HepG2 (cell line): ENCODE measurements around the gene CFAP70. TPM values are rescaled to one million over a fixed set of nuclear protein-coding genes. Genes with fewer than 3 reads are reported as not detected.

Source experiments
- ATF6 ChIP-seq: sonication (generic); formaldehyde crosslinking; conservative IDR thresholded peaks from 2 replicates; pipeline ENCODE4 v1.4.0; 2020; ENCODE audit warnings: missing genetic modification reagents
- CSRNP2 ChIP-seq: sonication (generic); formaldehyde crosslinking; conservative IDR thresholded peaks from 2 replicates; pipeline ENCODE4 v1.8.0; 2022; ENCODE audit warnings: low read depth, missing genetic modification reagents
- ELF1 ChIP-seq: sonication (generic); formaldehyde crosslinking; IDR thresholded peaks from 2 replicates; pipeline ENCODE4 v1.4.0; 2020; ENCODE audit warnings: missing genetic modification reagents
- FOXA1 ChIP-seq, 2 experiments: fragments of 450-650 bp in 1 of 2; sonication (generic) in 1 of 2; formaldehyde crosslinking in 1 of 2; IDR thresholded peaks; 2 replicates each; pipeline versions ENCODE4 v1.4.0 to v1.6.1; 2016 to 2020; ENCODE audit warnings: missing genetic modification reagents in 1 of 2
- HINFP ChIP-seq: sonication (generic); formaldehyde crosslinking; IDR thresholded peaks from 2 replicates; pipeline ENCODE4 v1.4.0; 2020; ENCODE audit warnings: low read depth, mild to moderate bottlenecking, missing genetic modification reagents
- HNF4A ChIP-seq: sonication (generic); formaldehyde crosslinking; IDR thresholded peaks from 2 replicates; pipeline ENCODE4 v1.4.0; 2020; ENCODE audit warnings: missing genetic modification reagents
- NFKBIZ ChIP-seq: IDR thresholded peaks from 2 replicates; pipeline ENCODE4 v1.6.1; 2018; ENCODE audit warnings: missing genetic modification reagents, missing compliant biosample characterization
- POLR2A ChIP-seq, 2 experiments: IDR thresholded peaks; 2 replicates each; pipeline ENCODE4 v1.6.1; 2011; ENCODE audit warnings: low read depth in 2 of 2, low read length in 2 of 2, mild to moderate bottlenecking in 1 of 2, moderate library complexity in 1 of 2; ENCODE audit not compliant: insufficient read depth in 1 of 2
- RXRA ChIP-seq: sonication (generic); formaldehyde crosslinking; IDR thresholded peaks from 2 replicates; pipeline ENCODE4 v1.5.1; 2020; ENCODE audit warnings: missing genetic modification reagents
- SIN3B ChIP-seq: fragments of 150-350 bp; IDR thresholded peaks from 2 replicates; pipeline ENCODE4 v1.6.1; 2014; ENCODE audit warnings: low read length
- SPEN ChIP-seq: sonication (generic); formaldehyde crosslinking; IDR thresholded peaks from 2 replicates; pipeline ENCODE4 v1.5.1; 2020; ENCODE audit warnings: low read depth, mild to moderate bottlenecking, missing genetic modification reagents
- SRF ChIP-seq: IDR thresholded peaks from 2 replicates; pipeline ENCODE4 v1.6.1; 2011; ENCODE audit warnings: mild to moderate bottlenecking, low read depth, low read length, moderate library complexity
- YEATS2 ChIP-seq: sonication (generic); formaldehyde crosslinking; IDR thresholded peaks from 2 replicates; pipeline ENCODE4 v1.4.0; 2020; ENCODE audit warnings: missing genetic modification reagents, borderline replicate concordance
- ZNF121 ChIP-seq: sonication (generic); formaldehyde crosslinking; IDR thresholded peaks from 2 replicates; pipeline ENCODE4 v1.5.0; 2020; ENCODE audit warnings: mild to moderate bottlenecking, missing genetic modification reagents
- ZNF253 ChIP-seq: sonication (generic); formaldehyde crosslinking; IDR thresholded peaks from 2 replicates; pipeline ENCODE4 v1.8.0; 2022; ENCODE audit warnings: mild to moderate bottlenecking, missing genetic modification reagents, borderline replicate concordance
- ZNF335 ChIP-seq: sonication (generic); formaldehyde crosslinking; IDR thresholded peaks from 2 replicates; pipeline ENCODE4 v1.4.0; 2020; ENCODE audit warnings: missing genetic modification reagents
- ZNF607 ChIP-seq: sonication (generic); formaldehyde crosslinking; IDR thresholded peaks from 2 replicates; pipeline ENCODE4 v1.5.1; 2020; ENCODE audit warnings: missing genetic modification reagents, mild to moderate bottlenecking, borderline replicate concordance
- ZSCAN12 ChIP-seq: sonication (generic); formaldehyde crosslinking; IDR thresholded peaks from 2 replicates; pipeline ENCODE4 v1.9.0; 2021; ENCODE audit warnings: mild to moderate bottlenecking, missing genetic modification reagents
- polyA plus RNA-seq, 8 experiments: library from polyadenylated mRNA; depleted of rRNA in 3 of 8; stranded (reverse) in 7 of 8; unstranded in 1 of 8; fragments of >200 nt; fragmentation: Illumina TruSeq in 4 of 8; extraction: Trizol in 4 of 8; gene quantifications; 2 replicates each; pipeline versions ENCODE4 v1.2.1 to v1.2.3, GENCODE V29; 2011 to 2016; ENCODE audit warnings: low read depth in 4 of 8, missing spikeins in 1 of 8, mixed read lengths in 1 of 8; ENCODE audit not compliant: insufficient read depth in 1 of 8
- total RNA-seq, 5 experiments: library from RNA; depleted of rRNA; stranded (reverse); fragments of >200 nt; fragmentation: Illumina TruSeq; extraction: Trizol; gene quantifications; 2 replicates each; pipeline ENCODE4 v1.2.3, GENCODE V29; 2016; ENCODE audit warnings: low read depth in 1 of 5
- TF ChIP-seq, protein P1 (sequence below): IDR thresholded peaks from 2 replicates; pipeline ENCODE4 v1.6.1; 2012; ENCODE audit warnings: inconsistent platforms
- TF ChIP-seq, protein P2 (sequence below): sonication (generic); formaldehyde crosslinking; IDR thresholded peaks from 2 replicates; pipeline ENCODE4 v1.4.0; 2020; ENCODE audit warnings: missing genetic modification reagents
- TF ChIP-seq, protein P3 (sequence below): sonication (generic); formaldehyde crosslinking; IDR thresholded peaks from 2 replicates; pipeline ENCODE4 v1.8.1; 2023; ENCODE audit warnings: mild to moderate bottlenecking, missing genetic modification reagents

CFAP70 gene
- total and polyA plus RNA-seq, 2 of the 13 experiments (the other 11 are each of a cell fraction or from before 2014, with no cell fraction given) = 0.27 to 0.38 TPM

- 0 out of 2 replicates have a peak, but pooled peaks have one; percentile 69 for TF ChIP-seq ZNF253
- TF ChIP-seq POLR2A (IDR thresholded peaks at IDR 0.05; ENCODE audit: insufficient read depth in 1 of 2, low read depth in 2 of 2, low read length in 2 of 2) = peak; percentile 74 to 90
- TF ChIP-seq YEATS2 (CRISPR knock-in tag) = peak; percentile 97
- peak; percentile 91 for TF ChIP-seq HINFP
- 0 out of 2 replicates have a peak, but pooled peaks have one; percentile 37 for TF ChIP-seq SRF
- TF ChIP-seq, protein P1, sequence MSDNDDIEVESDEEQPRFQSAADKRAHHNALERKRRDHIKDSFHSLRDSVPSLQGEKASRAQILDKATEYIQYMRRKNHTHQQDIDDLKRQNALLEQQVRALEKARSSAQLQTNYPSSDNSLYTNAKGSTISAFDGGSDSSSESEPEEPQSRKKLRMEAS = peak; percentile 89
- no peak for TF ChIP-seq ZSCAN12 (CRISPR knock-in tag)
- TF ChIP-seq SIN3B = no peak
- TF ChIP-seq HNF4A (CRISPR knock-in tag) = peak; percentile 83
- peak; percentile 97 for TF ChIP-seq SPEN (CRISPR knock-in tag)
- 0 out of 2 replicates have a peak, but pooled peaks have one; percentile 61 for TF ChIP-seq NFKBIZ (CRISPR knock-in tag)
- no peak for TF ChIP-seq CSRNP2 (CRISPR knock-in tag)
- TF ChIP-seq ZNF607 (CRISPR knock-in tag) = no peak
- peak; percentile 63; the same call in 1 of the 2 replicates for TF ChIP-seq ZNF121 (CRISPR knock-in tag)
- peak; percentile 66; the same call in 1 of the 2 replicates for TF ChIP-seq ZNF335 (CRISPR knock-in tag)
- TF ChIP-seq, protein P2, sequence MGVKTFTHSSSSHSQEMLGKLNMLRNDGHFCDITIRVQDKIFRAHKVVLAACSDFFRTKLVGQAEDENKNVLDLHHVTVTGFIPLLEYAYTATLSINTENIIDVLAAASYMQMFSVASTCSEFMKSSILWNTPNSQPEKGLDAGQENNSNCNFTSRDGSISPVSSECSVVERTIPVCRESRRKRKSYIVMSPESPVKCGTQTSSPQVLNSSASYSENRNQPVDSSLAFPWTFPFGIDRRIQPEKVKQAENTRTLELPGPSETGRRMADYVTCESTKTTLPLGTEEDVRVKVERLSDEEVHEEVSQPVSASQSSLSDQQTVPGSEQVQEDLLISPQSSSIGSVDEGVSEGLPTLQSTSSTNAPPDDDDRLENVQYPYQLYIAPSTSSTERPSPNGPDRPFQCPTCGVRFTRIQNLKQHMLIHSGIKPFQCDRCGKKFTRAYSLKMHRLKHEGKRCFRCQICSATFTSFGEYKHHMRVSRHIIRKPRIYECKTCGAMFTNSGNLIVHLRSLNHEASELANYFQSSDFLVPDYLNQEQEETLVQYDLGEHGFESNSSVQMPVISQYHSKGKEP (CRISPR knock-in tag) = no peak
- peak; percentile 95 for TF ChIP-seq ELF1 (CRISPR knock-in tag)
- TF ChIP-seq FOXA1 (IDR thresholded peaks at IDR 0.05) = no peak
- TF ChIP-seq FOXA1 (CRISPR knock-in tag; IDR thresholded peaks at IDR 0.05) = peak; percentile 3; the same call in 1 of the 2 replicates
- no peak for TF ChIP-seq ATF6 (CRISPR knock-in tag)
- TF ChIP-seq, protein P3, sequence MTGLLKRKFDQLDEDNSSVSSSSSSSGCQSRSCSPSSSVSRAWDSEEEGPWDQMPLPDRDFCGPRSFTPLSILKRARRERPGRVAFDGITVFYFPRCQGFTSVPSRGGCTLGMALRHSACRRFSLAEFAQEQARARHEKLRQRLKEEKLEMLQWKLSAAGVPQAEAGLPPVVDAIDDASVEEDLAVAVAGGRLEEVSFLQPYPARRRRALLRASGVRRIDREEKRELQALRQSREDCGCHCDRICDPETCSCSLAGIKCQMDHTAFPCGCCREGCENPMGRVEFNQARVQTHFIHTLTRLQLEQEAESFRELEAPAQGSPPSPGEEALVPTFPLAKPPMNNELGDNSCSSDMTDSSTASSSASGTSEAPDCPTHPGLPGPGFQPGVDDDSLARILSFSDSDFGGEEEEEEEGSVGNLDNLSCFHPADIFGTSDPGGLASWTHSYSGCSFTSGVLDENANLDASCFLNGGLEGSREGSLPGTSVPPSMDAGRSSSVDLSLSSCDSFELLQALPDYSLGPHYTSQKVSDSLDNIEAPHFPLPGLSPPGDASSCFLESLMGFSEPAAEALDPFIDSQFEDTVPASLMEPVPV (CRISPR knock-in tag) = no peak
- peak; percentile 88 for TF ChIP-seq RXRA (CRISPR knock-in tag)
These were observed 106.0 kb downstream of the CFAP70 start, which contains the start of gene MRPS16 (continued) for GRCh38 chr10:73252445-73253224.
